ENCODE results near the gene XYLT1. TPM values are rescaled to one million over a fixed set of nuclear protein-coding genes. Genes with fewer than 3 reads are reported as not detected.
A peak's percentile ranks its signal among the peaks of the same experiment; 100 is the strongest.

Gene XYLT1
- total and polyA plus RNA-seq, 2 of the 4 experiments (the other 2 are of a cell fraction), result 9.0 to 12.7 TPM

DNA sequence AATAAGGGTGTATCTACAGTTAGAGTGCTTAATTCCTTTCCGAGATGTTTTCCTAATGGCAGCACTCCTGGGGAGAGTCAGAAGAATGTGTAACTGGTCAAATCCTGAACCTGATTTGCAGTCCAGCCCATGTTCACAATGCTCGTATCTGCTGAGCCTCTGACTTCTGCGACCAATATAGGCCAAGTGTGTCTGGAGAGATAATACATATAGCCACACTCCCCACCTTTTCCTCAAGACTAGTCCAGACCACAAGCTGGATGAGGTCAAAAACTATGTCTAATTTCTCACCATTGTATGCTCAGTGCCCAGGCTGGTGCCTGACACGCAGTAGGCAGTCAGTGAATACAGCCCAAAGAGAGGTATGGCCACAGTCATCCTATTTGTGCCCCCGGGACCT lies 58.0 kb downstream of the XYLT1 start:
- H2BK120ac ChIP-seq (ENCODE audit: low read depth, low read length), result peak overlapping the region; percentile 25; the same call in 1 of the 2 replicates
- intact Hi-C loops (cut with micrococcal nuclease), result no loop called here
- no peak overlapping the region for H3K23ac ChIP-seq (ENCODE audit: low read depth, low read length)
- dilution Hi-C loops (cut with HindIII; ENCODE audit: low sequenced_read_pairs, unreplicated experiment), result no loop called here
- no peak overlapping the region for H4K8ac ChIP-seq (ENCODE audit: low read depth in 2 of 2, low read length in 2 of 2)
- ATAC-seq (ENCODE audit: low read depth) (peak; percentile 9; the same call in 1 of the 2 replicates), DNase-seq (no peak)
- ChIA-PET CTCF (no interaction called here), POLR2A (ENCODE audit: unreplicated experiment) (no interaction called here)
- no peak overlapping the region for H3K56ac ChIP-seq (ENCODE audit: extremely low read depth, insufficient read depth, low read length)
- peak overlapping the region; percentile 37; the same call in 1 of the 2 replicates for H3K4ac ChIP-seq (ENCODE audit: low read depth, low read length)
- H2BK5ac ChIP-seq (ENCODE audit: low read depth, low read length, poor library complexity, severe bottlenecking), result no peak overlapping the region
- no peaks in the 10 kb centered on the region for H3K36me3 ChIP-seq (ENCODE audit: control insufficient read depth, insufficient read depth, low read length)
- H3K27me3 ChIP-seq (ENCODE audit: control insufficient read depth, insufficient read depth, low read length), result no peaks in the 10 kb centered on the region
- peak overlapping the region; percentile 76 for H3K14ac ChIP-seq (replicated peaks; ENCODE audit: low read depth, low read length)
- H3K27ac ChIP-seq (ENCODE audit: insufficient read depth, low read length), result no peak overlapping the region
- no peak overlapping the region for H2AK9ac ChIP-seq (replicated peaks; ENCODE audit: low read depth, low read length, poor library complexity)
- H3K9ac ChIP-seq (ENCODE audit: low read depth, low read length), result no peak overlapping the region
- in situ Hi-C loops (cut with MboI; ENCODE audit: low sequenced_read_pairs), result no loop called here
- no peak overlapping the region for H4K5ac ChIP-seq (ENCODE audit: low read depth, low read length)
- H2AK5ac ChIP-seq (ENCODE audit: low read depth, low read length), result peak overlapping the region; percentile 20; the same call in 1 of the 2 replicates
- peaks cover 23 to 44% of the 10 kb centered on the region in 2 experiments for H3K79me1 ChIP-seq (ENCODE audit: low read depth in 1 of 2, low read length in 2 of 2)
- no peak overlapping the region for H3K4me2 ChIP-seq (ENCODE audit: low read depth, low read length)
- H3K9me3 ChIP-seq (ENCODE audit: control insufficient read depth, insufficient read depth, low read length), result peaks cover 3% of the 10 kb centered on the region
- H4K20me1 ChIP-seq (ENCODE audit: insufficient read depth, low read length), result no peaks in the 10 kb centered on the region; the same call in 1 of the 2 replicates
- no peak overlapping the region for H2AFZ ChIP-seq (replicated peaks; ENCODE audit: low read length, poor library complexity)
- BruUV-seq (replicated peaks), result no TSS peak
- peak overlapping the region; percentile 28; the same call in 1 of the 2 replicates for H4K91ac ChIP-seq (ENCODE audit: insufficient read depth, low read depth, low read length)
- peaks cover 11% of the 10 kb centered on the region for H3K4me1 ChIP-seq (ENCODE audit: control insufficient read depth, insufficient read depth, low read length)
- no peak for TF ChIP-seq RCOR1 (IDR thresholded peaks at IDR 0.05; ENCODE audit: insufficient replicate concordance, low read length)
- TF ChIP-seq, protein P1, sequence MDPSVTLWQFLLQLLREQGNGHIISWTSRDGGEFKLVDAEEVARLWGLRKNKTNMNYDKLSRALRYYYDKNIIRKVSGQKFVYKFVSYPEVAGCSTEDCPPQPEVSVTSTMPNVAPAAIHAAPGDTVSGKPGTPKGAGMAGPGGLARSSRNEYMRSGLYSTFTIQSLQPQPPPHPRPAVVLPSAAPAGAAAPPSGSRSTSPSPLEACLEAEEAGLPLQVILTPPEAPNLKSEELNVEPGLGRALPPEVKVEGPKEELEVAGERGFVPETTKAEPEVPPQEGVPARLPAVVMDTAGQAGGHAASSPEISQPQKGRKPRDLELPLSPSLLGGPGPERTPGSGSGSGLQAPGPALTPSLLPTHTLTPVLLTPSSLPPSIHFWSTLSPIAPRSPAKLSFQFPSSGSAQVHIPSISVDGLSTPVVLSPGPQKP (IDR thresholded peaks at IDR 0.05; ENCODE audit: borderline replicate concordance, low read depth, low read length), result no peak
- no peak for TF ChIP-seq FOS (IDR thresholded peaks at IDR 0.05; ENCODE audit: low read depth, low read length)
- TF ChIP-seq RAD21 (IDR thresholded peaks at IDR 0.05; ENCODE audit: low read length), result no peak
- no peak for TF ChIP-seq RFX5 (IDR thresholded peaks at IDR 0.05; ENCODE audit: low read depth, low read length)
- TF ChIP-seq SMC3 (IDR thresholded peaks at IDR 0.05; ENCODE audit: low read depth, low read length), result no peak
- TF ChIP-seq BHLHE40 (IDR thresholded peaks at IDR 0.05; ENCODE audit: low read depth, low read length), result no peak
- no peak for TF ChIP-seq NFE2L2 (IDR thresholded peaks at IDR 0.05; ENCODE audit: low read depth, low read length)
- TF ChIP-seq CEBPB (IDR thresholded peaks at IDR 0.05; ENCODE audit: low read depth, low read length), result no peak
- TF ChIP-seq POLR2A (IDR thresholded peaks at IDR 0.05; ENCODE audit: low read depth, low read length), result no peak
- no peak for TF ChIP-seq MAFK (IDR thresholded peaks at IDR 0.05; ENCODE audit: low read depth, low read length)
- no peak for TF ChIP-seq MAZ (IDR thresholded peaks at IDR 0.05; ENCODE audit: borderline replicate concordance, low read depth, low read length)
- no peak for TF ChIP-seq MXI1 (IDR thresholded peaks at IDR 0.05; ENCODE audit: borderline replicate concordance, low read depth, low read length)
- no peak for TF ChIP-seq CHD1 (IDR thresholded peaks at IDR 0.05; ENCODE audit: low read depth, low read length)
- TF ChIP-seq, protein P2, sequence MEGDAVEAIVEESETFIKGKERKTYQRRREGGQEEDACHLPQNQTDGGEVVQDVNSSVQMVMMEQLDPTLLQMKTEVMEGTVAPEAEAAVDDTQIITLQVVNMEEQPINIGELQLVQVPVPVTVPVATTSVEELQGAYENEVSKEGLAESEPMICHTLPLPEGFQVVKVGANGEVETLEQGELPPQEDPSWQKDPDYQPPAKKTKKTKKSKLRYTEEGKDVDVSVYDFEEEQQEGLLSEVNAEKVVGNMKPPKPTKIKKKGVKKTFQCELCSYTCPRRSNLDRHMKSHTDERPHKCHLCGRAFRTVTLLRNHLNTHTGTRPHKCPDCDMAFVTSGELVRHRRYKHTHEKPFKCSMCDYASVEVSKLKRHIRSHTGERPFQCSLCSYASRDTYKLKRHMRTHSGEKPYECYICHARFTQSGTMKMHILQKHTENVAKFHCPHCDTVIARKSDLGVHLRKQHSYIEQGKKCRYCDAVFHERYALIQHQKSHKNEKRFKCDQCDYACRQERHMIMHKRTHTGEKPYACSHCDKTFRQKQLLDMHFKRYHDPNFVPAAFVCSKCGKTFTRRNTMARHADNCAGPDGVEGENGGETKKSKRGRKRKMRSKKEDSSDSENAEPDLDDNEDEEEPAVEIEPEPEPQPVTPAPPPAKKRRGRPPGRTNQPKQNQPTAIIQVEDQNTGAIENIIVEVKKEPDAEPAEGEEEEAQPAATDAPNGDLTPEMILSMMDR (conservative IDR thresholded peaks at IDR 0.05; ENCODE audit: low read depth, low read length), result no peak
- no peak overlapping the region for H2BK15ac ChIP-seq (ENCODE audit: low read depth, low read length)
- no peak overlapping the region for H3K18ac ChIP-seq (ENCODE audit: low read depth, low read length)
- no peak overlapping the region for H3K4me3 ChIP-seq (ENCODE audit: insufficient read depth, low read depth, low read length)
- H2BK20ac ChIP-seq (ENCODE audit: low read depth, low read length), result peak overlapping the region; percentile 57
- no CpG with 5 or more reads among the region's 5 CpGs for WGBS, 2 experiments (ENCODE audit: extremely low coverage in 2 of 2, insufficient read length in 1 of 2)
- H3K9me1 ChIP-seq (ENCODE audit: insufficient read depth, low read length), result peaks cover 11% of the 10 kb centered on the region
